ENCODE results near the gene CRMP1.

- TF ChIP-seq CTCF (IDR thresholded peaks at IDR 0.05) (no peak), POLR2A (IDR thresholded peaks at IDR 0.05) (no peak)
Measured at GRCh38 chr4:5774416-5775036, 118.4 kb downstream of the CRMP1 start.

Data from thyroid gland (tissue), 4 donors.